ENCODE results near the gene GOSR1.

GRCh38 chr17:30427611-30428010, 49.6 kb upstream of the GOSR1 start:
- TF ChIP-seq CTCF (IDR thresholded peaks at IDR 0.05; ENCODE audit: insufficient read depth, low read length, poor library complexity, severe bottlenecking) = no peak
- TF ChIP-seq EZH2phosphoT487 (conservative IDR thresholded peaks at IDR 0.05; ENCODE audit: low read length) = no peak
